ENCODE data around the gene MARCHF3.

DNA sequence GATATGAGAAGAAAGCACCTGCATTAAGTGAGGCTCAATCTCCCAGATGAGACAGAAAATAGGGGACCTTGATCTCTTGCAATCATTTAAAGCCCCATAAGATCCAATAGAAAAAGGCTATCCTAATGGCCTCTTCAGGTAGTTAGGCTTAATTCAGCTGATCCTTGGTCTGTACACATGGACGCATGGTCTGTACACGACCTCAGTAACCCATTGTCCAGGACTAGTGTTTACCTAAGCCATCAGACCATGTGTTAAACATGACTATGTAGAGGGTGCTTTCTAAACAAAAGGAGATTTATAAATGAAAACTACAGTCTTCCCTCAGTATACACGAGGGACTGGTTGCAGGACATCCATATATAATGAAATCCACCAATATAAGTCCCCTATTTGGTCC, 7.5 kb downstream of the MARCHF3 start:
- TF ChIP-seq, protein P1, sequence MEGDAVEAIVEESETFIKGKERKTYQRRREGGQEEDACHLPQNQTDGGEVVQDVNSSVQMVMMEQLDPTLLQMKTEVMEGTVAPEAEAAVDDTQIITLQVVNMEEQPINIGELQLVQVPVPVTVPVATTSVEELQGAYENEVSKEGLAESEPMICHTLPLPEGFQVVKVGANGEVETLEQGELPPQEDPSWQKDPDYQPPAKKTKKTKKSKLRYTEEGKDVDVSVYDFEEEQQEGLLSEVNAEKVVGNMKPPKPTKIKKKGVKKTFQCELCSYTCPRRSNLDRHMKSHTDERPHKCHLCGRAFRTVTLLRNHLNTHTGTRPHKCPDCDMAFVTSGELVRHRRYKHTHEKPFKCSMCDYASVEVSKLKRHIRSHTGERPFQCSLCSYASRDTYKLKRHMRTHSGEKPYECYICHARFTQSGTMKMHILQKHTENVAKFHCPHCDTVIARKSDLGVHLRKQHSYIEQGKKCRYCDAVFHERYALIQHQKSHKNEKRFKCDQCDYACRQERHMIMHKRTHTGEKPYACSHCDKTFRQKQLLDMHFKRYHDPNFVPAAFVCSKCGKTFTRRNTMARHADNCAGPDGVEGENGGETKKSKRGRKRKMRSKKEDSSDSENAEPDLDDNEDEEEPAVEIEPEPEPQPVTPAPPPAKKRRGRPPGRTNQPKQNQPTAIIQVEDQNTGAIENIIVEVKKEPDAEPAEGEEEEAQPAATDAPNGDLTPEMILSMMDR (IDR thresholded peaks at IDR 0.05) = no peak
- no peak for TF ChIP-seq POLR2A (IDR thresholded peaks at IDR 0.05)
